T1000 (cell line): ENCODE data around the gene NIT2.

Source experiments
- DNase-seq: peaks from one replicate; lab custom pipeline; 2025; ENCODE audit warnings: mixed read lengths; lab: John Stamatoyannopoulos, UW

Gene NIT2

GRCh38 chr3:100396967-100397366 is 62.4 kb downstream of the NIT2 start:
- no peak for DNase-seq

- no peak for DNase-seq
These were observed 64.9 kb downstream of the NIT2 start for GRCh38 chr3:100399341-100400071.

- no peak for DNase-seq
These were observed 65.8 kb downstream of the NIT2 start for GRCh38 chr3:100400419-100400779.

- DNase-seq = peak; percentile 88
These were observed 66.5 kb downstream of the NIT2 start, which contains the start of the genes LNP1 and TOMM70 for GRCh38 chr3:100400780-100401673. Gene LNP1, plus strand, starts transcription at chr3:100401539. Its CDS starts 28,191 bp downstream, at chr3:100429730. Gene TOMM70, minus strand, starts transcription at chr3:100401089. Its CDS starts 140 bp downstream, at chr3:100400949.

GRCh38 chr3:100401674-100402041 is 67.1 kb downstream of the NIT2 start:
- DNase-seq = no peak

- DNase-seq = no peak
These were observed 67.7 kb downstream of the NIT2 start for GRCh38 chr3:100402256-100402655.

GRCh38 chr3:100402891-100403290 is 68.3 kb downstream of the NIT2 start:
- DNase-seq = no peak

GRCh38 chr3:100403362-100404249 is 69.0 kb downstream of the NIT2 start:
- DNase-seq = no peak

GRCh38 chr3:100404250-100404548 is 69.6 kb downstream of the NIT2 start:
- DNase-seq = no peak

- no peak for DNase-seq
These were observed 72.6 kb downstream of the NIT2 start for GRCh38 chr3:100407164-100407563.

- DNase-seq = no peak
These were observed 73.5 kb downstream of the NIT2 start for GRCh38 chr3:100407977-100408532.
